GM19395 (cell line): Measurements from ENCODE around the gene ENOSF1.

Source experiments
- ATAC-seq: cut with Tn5 transposase; IDR thresholded peaks from one replicate; pipeline ENCODE4 v1.9.1; 2021; ENCODE audit warnings: mild to moderate bottlenecking, moderate library complexity; ENCODE audit not compliant: unreplicated experiment

ENOSF1 gene

GRCh38 chr18:676069-676468 is 36.4 kb downstream of the ENOSF1 start:
- no peak for ATAC-seq

- ATAC-seq: no peak
Measured at GRCh38 chr18:675307-675706, 37.1 kb downstream of the ENOSF1 start.

GRCh38 chr18:673769-674168 is 38.7 kb downstream of the ENOSF1 start:
- no peak for ATAC-seq

- ATAC-seq: no peak
Measured at GRCh38 chr18:673317-673716, 39.1 kb downstream of the ENOSF1 start.

GRCh38 chr18:671405-671804 is 41.0 kb downstream of the ENOSF1 start:
- no peak for ATAC-seq

- no peak for ATAC-seq
Measured at GRCh38 chr18:670522-670921, 41.9 kb downstream of the ENOSF1 start.

GRCh38 chr18:669077-669476 is 43.4 kb downstream of the ENOSF1 start:
- ATAC-seq: no peak

GRCh38 chr18:668260-668659 is 44.2 kb downstream of the ENOSF1 start:
- ATAC-seq: no peak

- ATAC-seq: no peak
Measured at GRCh38 chr18:666628-667027, 45.8 kb downstream of the ENOSF1 start.

GRCh38 chr18:666177-666576 is 46.3 kb downstream of the ENOSF1 start:
- no peak for ATAC-seq

GRCh38 chr18:662197-662596 is 50.2 kb downstream of the ENOSF1 start:
- ATAC-seq: no peak

- ATAC-seq: no peak
Measured at GRCh38 chr18:659597-659996, 52.8 kb downstream of the ENOSF1 start.

- ATAC-seq: no peak
Measured at GRCh38 chr18:658947-659533, 53.4 kb downstream of the ENOSF1 start.

GRCh38 chr18:658001-658946 is 54.2 kb downstream of the ENOSF1 start:
- peak; percentile 73 for ATAC-seq

GRCh38 chr18:657311-658000 is 55.0 kb downstream of the ENOSF1 start, which contains the start of gene TYMS:
TSS of gene TYMS (plus strand) at chr18:657653. CDS start at chr18:657743, 90 bp downstream.
- ATAC-seq: peak; percentile 46

GRCh38 chr18:655445-655844 is 57.0 kb downstream of the ENOSF1 start:
- ATAC-seq: no peak

- ATAC-seq: no peak
Measured at GRCh38 chr18:654601-655000, 57.8 kb downstream of the ENOSF1 start.

GRCh38 chr18:653512-653911 is 58.9 kb downstream of the ENOSF1 start:
- no peak for ATAC-seq

- no peak for ATAC-seq
Measured at GRCh38 chr18:652131-652530, 60.3 kb downstream of the ENOSF1 start.

- ATAC-seq: peak; percentile 99
Measured at GRCh38 chr18:650428-650858, 62.0 kb downstream of the ENOSF1 start.

- no peak for ATAC-seq
Measured at GRCh38 chr18:649341-649740, 63.1 kb downstream of the ENOSF1 start.

- ATAC-seq: no peak
Measured at GRCh38 chr18:647304-647703, 65.1 kb downstream of the ENOSF1 start.
